WERI-Rb-1 (cell line): ENCODE results near the gene DUSP23.

ENCODE experiments used
- DNase-seq: peaks from one replicate; pipeline ENCODE4 v3.0.0-alpha.2; 2020
- H3K27ac ChIP-seq: fragments of 250-450 bp; sonication (Bioruptor Pico); 2 replicates; pipeline ENCODE4 v1.5.1; 2020; ENCODE audit warnings: mild to moderate bottlenecking, moderate library complexity
- H3K27me3 ChIP-seq: fragments of 250-450 bp; sonication (Bioruptor Pico); 2 replicates; pipeline ENCODE4 v1.5.1; 2021; ENCODE audit warnings: mild to moderate bottlenecking, low read depth, moderate library complexity; ENCODE audit not compliant: insufficient read depth, severe bottlenecking
- H3K36me3 ChIP-seq: fragments of 250-450 bp; sonication (Bioruptor Pico); 2 replicates; pipeline ENCODE4 v1.5.1; 2020; ENCODE audit warnings: mild to moderate bottlenecking, moderate library complexity
- H3K4me3 ChIP-seq: 2 replicates; pipeline ENCODE4 v1.5.1; 2011; ENCODE audit warnings: low read depth, mild to moderate bottlenecking, control low read depth, low read length
- H3K9me3 ChIP-seq: fragments of 250-450 bp; sonication (Bioruptor Pico); 2 replicates; pipeline ENCODE4 v1.5.1; 2021; ENCODE audit warnings: mild to moderate bottlenecking, moderate library complexity; ENCODE audit not compliant: severe bottlenecking
- CTCF ChIP-seq: IDR thresholded peaks from 2 replicates; pipeline ENCODE4 v1.5.1; 2011; ENCODE audit warnings: low read depth, mild to moderate bottlenecking, control low read depth, inconsistent platforms, low read length

The DUSP23 gene

DNA sequence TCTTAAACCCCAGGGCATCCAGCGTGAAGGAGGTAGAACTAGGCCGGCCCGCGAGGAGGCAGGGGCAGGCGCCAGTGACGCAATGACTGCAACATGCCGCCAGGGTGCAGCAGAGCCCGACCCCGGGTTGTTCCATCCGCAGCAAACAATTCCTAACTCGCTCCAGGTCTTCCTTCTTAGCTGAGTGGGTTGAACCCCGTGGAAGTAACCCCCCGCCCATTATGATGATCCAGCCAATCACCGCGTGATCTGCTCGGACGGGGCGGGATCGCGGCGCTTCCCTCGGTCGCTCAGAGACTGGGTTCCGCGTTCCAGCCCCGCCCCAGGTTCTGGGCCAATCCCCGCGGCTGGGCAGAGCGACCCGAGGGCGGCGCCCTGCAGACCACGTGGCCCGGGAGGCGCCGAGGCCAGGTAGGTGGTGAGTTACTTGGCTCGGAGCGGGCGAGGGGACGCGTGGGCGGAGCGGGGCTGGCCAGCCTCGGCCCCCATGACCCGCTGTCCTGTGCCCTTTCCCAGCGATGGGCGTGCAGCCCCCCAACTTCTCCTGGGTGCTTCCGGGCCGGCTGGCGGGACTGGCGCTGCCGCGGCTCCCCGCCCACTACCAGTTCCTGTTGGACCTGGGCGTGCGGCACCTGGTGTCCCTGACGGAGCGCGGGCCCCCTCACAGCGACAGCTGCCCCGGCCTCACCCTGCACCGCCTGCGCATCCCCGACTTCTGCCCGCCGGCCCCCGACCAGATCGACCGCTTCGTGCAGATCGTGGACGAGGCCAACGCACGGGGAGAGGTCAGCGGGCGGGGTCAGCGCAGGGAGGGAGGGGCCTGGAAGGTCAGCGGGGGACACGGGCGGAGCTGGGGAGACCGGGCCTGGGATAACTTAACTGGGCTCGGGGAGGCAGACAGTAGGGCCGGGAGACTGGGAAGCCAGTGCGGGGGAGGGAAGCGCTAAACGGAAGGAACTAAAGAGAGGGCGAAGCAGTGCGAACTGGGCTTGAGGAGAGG lies at the start of gene DUSP23:
Gene DUSP23 (plus strand): TSS at position 380 of the 1,000 bp plus-strand sequence. CDS start 139 bp downstream, at position 519.
- peak; percentile 92 for DNase-seq
- Histone ChIP-seq H3K27me3 (peaks cover 99% of the 10 kb centered on the region), H3K36me3 (no peaks in the 10 kb centered on the region), H3K9me3 (peaks cover 16% of the 10 kb centered on the region), H3K27ac (no peak within 1 kb of the TSS), H3K4me3 (peak within 1 kb of the TSS; percentile 38)
- TF ChIP-seq CTCF, result peak; percentile 98

DNA sequence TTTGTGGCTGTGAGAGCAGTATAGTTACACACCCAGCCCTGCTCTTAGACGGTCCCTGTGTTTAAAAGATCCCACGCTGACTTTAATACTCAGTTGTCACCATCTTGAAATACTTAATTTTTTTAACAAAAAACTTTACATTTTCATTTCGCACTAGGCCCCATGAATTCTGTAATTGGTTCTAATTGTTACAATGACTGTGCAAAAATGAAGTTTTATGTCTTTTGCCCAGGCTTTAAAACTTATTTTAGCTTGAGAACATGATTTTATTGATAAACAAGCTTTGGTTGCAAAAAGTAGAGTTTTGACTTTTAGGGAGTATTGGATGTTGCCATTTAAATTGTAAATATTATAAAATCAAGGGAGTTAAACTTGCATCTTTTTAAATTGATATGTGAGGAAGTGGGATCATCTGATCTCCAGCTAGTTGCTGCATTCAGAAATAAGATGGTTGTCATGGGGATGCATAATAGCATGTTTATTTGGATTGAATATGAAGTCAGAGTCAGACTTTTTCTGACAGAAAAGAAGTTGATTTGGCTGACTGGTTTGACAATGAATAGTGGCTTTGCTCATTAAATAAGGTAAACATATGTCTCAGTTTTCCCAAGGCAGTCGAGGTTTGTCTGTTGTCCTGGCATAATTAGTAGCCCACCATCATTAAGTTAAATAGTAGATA lies 43.4 kb upstream of the DUSP23 start:
- Histone ChIP-seq H3K36me3 (no peaks in the 10 kb centered on the region), H3K4me3 (no peak overlapping the region), H3K27me3 (peaks cover 43% of the 10 kb centered on the region), H3K9me3 (peaks cover 2% of the 10 kb centered on the region), H3K27ac (no peak overlapping the region)
- no peak for TF ChIP-seq CTCF
- no peak for DNase-seq

DNA sequence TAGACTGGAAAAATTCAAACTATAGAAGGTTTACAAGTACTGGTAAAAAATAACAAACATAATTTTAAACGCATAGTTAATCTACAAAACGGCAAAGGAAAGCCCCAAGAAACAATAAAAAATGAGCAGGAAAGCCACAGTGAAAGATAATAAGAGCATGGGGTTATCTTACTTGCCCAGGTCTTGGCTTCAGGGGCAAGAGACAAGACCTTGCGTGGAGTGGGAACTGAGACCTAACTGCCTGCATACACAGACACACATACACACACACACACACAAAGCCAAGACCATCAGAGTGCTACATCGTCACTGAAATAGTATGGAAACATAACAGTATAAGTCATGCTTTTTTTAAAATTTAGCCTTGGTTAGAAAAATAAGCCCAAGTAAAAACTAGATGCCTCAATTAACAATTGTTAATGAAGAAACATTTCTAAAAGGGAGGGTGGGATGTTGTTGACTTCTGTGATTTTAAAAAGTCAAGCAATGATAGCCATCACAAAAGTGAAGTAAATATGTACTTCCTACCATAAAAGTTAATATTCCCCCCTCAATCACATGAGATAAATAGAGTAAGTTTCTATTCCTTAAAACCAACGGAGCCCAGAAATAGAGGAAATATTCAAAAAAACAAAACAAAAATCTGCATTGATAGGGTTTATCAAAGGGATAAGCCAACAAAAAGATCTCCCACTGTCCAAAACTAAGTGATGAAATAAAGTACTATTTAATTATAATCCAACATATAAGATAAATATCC lies 36.9 kb upstream of the DUSP23 start:
- Histone ChIP-seq H3K9me3 (peaks cover 2% of the 10 kb centered on the region), H3K27ac (no peak overlapping the region), H3K4me3 (no peak overlapping the region), H3K27me3 (peaks cover 74% of the 10 kb centered on the region), H3K36me3 (no peaks in the 10 kb centered on the region)
- no peak for TF ChIP-seq CTCF
- no peak for DNase-seq

DNA sequence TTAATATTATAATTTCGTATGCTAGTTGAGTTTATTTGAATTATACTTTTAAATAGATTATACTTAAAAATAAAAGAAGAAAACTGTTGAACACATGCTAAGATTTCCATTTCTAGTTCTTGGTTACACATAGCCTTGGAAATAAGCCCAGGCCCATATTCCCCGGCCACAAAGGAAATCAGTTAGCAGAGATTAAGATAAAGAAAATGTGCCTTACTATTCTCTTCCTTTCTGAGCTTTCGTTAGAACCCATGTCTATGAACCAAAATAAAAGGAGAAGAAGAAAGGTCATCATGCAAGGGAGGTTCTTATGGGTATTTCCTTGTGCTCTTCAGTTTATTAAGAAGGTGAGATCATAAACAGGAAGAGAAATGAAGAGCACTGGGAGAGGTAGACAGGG lies 34.1 kb upstream of the DUSP23 start:
- Histone ChIP-seq H3K27ac (no peak overlapping the region), H3K36me3 (no peaks in the 10 kb centered on the region), H3K27me3 (peaks cover 81% of the 10 kb centered on the region), H3K9me3 (peaks cover 3% of the 10 kb centered on the region), H3K4me3 (no peak overlapping the region)
- TF ChIP-seq CTCF, result no peak
- no peak for DNase-seq

DNA sequence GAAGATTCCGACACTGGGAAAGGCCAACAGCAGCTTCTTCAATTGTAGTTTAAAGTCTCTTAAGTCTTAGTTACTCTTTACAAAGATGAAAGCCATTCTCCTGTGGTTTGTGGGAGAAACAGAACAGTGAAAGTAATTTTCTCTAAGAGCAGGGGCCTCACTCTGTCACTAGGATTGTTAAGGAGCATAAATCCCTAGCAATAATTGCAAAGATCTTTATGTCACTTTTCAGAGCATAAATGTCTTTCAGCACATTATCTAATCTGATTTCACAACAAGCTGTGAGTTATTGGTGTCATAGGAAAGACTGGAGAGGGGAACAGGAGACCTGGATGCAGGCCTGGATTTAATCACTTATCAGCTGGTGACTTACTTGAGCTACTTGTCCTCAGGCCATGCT lies 32.4 kb upstream of the DUSP23 start:
- Histone ChIP-seq H3K27ac (no peak overlapping the region), H3K9me3 (peaks cover 3% of the 10 kb centered on the region), H3K36me3 (no peaks in the 10 kb centered on the region), H3K27me3 (peaks cover 98% of the 10 kb centered on the region), H3K4me3 (no peak overlapping the region)
- no peak for DNase-seq
- no peak for TF ChIP-seq CTCF
